ENCODE measurements around the gene CYBC1. TPM values are rescaled to one million over a fixed set of nuclear protein-coding genes. Genes with fewer than 3 reads are reported as not detected.
A peak's percentile ranks its signal among the peaks of the same experiment; 100 is the strongest.

Gene CYBC1
- total RNA-seq: 10 to 100 TPM; 55.5 to 77.9 TPM
- long read RNA-seq, donor 1, transcript CYBC1-201 (7 exons, 2,093 nt): major isoform, 32 of 51 reads
- long read RNA-seq, donor 1, partial matches to known transcripts: 1 of 51 reads
- long read RNA-seq, donor 1, other reads (novel, unspliced or antisense): 11 of 51 reads
- long read RNA-seq, donor 2, transcript CYBC1-216 (8 exons, 841 nt): minor isoform, 8 of 294 reads
- long read RNA-seq, donor 2, transcript CYBC1-201 (7 exons, 2,093 nt): major isoform, 189 of 294 reads
- long read RNA-seq, donor 2, transcript CYBC1-205 (2 exons, 2,222 nt): minor isoform, 9 of 294 reads
- long read RNA-seq, donor 2, transcript CYBC1-203 (6 exons, 2,050 nt): minor isoform, 7 of 294 reads
- long read RNA-seq, donor 2, partial matches to known transcripts: 14 of 294 reads
- long read RNA-seq, donor 2, other reads (novel, unspliced or antisense): 49 of 294 reads

GRCh38 chr17:82450357-82451106, at the start of gene CYBC1:
CYBC1 (minus strand) TSS chr17:82450752; CDS start chr17:82449254, 1,498 bp downstream.
- peak; percentile 98 for DNase-seq (ENCODE audit: low spot score)
- intact Hi-C loops (cut with DNase I): no loop called here

GRCh38 chr17:82497483-82498405, 47.2 kb upstream of the CYBC1 start:
- peak; percentile 86 for DNase-seq (ENCODE audit: low spot score)
- intact Hi-C loops (cut with DNase I): no loop called here

- DNase-seq (ENCODE audit: low spot score): peak; percentile 99
- intact Hi-C loops (cut with DNase I): no loop called here
Observed at GRCh38 chr17:82496529-82497434, 46.2 kb upstream of the CYBC1 start.

GRCh38 chr17:82495844-82496528, 45.4 kb upstream of the CYBC1 start:
- intact Hi-C loops (cut with DNase I): no loop called here
- DNase-seq (ENCODE audit: low spot score): no peak

GRCh38 chr17:82494236-82495055, 43.9 kb upstream of the CYBC1 start:
- peak; percentile 96 for DNase-seq (ENCODE audit: low spot score)
- intact Hi-C loops (cut with DNase I): no loop called here

GRCh38 chr17:82493226-82493781, 42.8 kb upstream of the CYBC1 start:
- intact Hi-C loops (cut with DNase I): no loop called here
- no peak for DNase-seq (ENCODE audit: low spot score)

- intact Hi-C loops (cut with DNase I): no loop called here
- no peak for DNase-seq (ENCODE audit: low spot score)
Observed at GRCh38 chr17:82492643-82493225, 42.2 kb upstream of the CYBC1 start.

- intact Hi-C loops (cut with DNase I): no loop called here
- DNase-seq (ENCODE audit: low spot score): no peak
Observed at GRCh38 chr17:82491533-82491932, 41.0 kb upstream of the CYBC1 start.

GRCh38 chr17:82491196-82491530, 40.6 kb upstream of the CYBC1 start:
- intact Hi-C loops (cut with DNase I): no loop called here
- DNase-seq (ENCODE audit: low spot score): no peak

- intact Hi-C loops (cut with DNase I): no loop called here
- no peak for DNase-seq (ENCODE audit: low spot score)
Observed at GRCh38 chr17:82490512-82491195, 40.1 kb upstream of the CYBC1 start.

GRCh38 chr17:82489851-82490511, 39.4 kb upstream of the CYBC1 start:
- intact Hi-C loops (cut with DNase I): no loop called here
- no peak for DNase-seq (ENCODE audit: low spot score)

GRCh38 chr17:82489117-82489516, 38.6 kb upstream of the CYBC1 start:
- DNase-seq (ENCODE audit: low spot score): peak; percentile 91

GRCh38 chr17:82487910-82488309, 37.4 kb upstream of the CYBC1 start:
- intact Hi-C loops (cut with DNase I): no loop called here
- DNase-seq (ENCODE audit: low spot score): no peak

More at GRCh38 chr17:82489117-82489516, 38.6 kb upstream of the CYBC1 start:
- intact Hi-C loops (cut with DNase I): no loop called here

GRCh38 chr17:82486231-82487094, 35.9 kb upstream of the CYBC1 start:
- no peak for DNase-seq (ENCODE audit: low spot score)
- intact Hi-C loops (cut with DNase I): no loop called here

GRCh38 chr17:82483836-82484235, 33.3 kb upstream of the CYBC1 start:
- DNase-seq (ENCODE audit: low spot score): no peak
- intact Hi-C loops (cut with DNase I): no loop called here

Data from posterior vena cava (tissue), 2 donors.